Posterior cingulate gyrus (tissue), 11 donors: ENCODE measurements around the gene PLAGL2.

Experiments used
- DNase-seq, 10 donors: peaks; one replicate each; pipeline versions ENCODE4 v3.0.0 to v3.0.0-alpha.2; 2020 to 2021; ENCODE audit warnings: mixed read lengths in 3 of 10
- intact Hi-C: fragments of 100-400 bp; cut with DNase I; formaldehyde crosslinking; loops from one replicate; pipeline ENCODE4 v1.15.1; 2023

PLAGL2 gene

DNA sequence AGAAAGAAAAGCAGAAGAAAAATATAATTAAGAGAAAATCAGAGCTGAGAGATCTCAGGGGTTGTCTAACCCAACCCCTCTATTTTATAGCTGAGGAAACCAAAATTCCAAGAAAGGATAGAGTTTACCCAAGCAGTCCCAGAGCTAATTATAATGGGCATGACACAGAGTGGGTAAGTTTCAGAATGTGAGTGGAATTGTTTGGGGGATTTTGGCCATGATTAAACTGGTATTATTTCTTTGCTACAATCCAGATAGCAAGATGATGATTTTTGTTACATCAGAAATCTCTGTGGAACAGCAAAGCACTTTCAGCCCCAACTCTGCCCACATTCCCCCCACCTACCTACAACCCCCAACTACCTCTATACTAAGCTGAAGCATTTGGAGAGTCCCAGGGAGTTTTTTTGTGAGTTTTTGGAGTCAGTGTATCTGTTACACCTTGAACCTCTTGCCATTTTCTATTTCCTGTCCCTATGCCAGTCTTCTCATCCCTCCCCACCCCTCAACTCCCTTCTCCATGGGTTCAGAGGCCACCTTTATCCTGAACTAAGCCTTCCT, 24.9 kb upstream of the PLAGL2 start:
- intact Hi-C loops, result no loop called here

DNA sequence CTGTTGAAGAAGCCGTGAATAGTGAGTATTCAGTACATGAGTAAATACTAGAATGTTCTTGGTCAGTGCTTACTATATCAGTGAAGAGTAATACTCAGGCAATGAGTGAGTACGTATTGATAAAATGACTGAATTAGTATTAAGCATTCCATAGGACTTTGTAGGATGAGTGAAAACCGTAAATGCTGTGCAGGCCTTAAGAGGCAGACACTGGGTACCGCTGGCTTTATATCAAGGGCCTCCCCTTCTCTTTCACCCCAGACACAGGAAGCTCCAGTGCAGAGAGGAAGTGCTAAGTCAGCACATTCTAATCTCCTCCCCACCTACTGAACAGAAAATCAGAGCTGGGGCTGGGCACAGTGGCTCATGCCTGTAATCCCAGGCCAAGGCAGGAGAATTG, 24.3 kb upstream of the PLAGL2 start:
- DNase-seq, result peak in 1 of 10 donors; percentile 30
- intact Hi-C loops, result no loop called here

More for the DNA sequence above, 24.9 kb upstream of the PLAGL2 start:
- DNase-seq, result peak in 1 of 10 donors; percentile 1

DNA sequence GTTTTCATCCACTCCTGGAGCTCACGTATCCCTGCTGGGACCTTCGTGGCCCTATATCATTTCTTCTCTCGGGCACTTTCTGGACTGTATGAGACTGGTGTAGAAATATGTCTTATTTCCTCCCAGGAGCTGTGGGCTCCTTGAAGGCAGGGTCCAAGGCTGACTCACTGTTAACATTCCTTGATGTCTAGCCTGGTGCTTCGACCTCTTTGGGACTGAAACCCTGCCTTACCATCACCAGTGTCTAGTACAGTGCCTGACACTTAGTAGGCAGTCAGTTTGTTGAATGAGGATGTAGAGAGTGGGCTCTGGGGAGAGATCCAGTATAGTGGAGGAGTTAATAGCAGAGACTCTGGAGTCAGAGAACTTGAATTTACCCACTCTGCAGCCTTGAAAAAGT, 23.7 kb upstream of the PLAGL2 start:
- intact Hi-C loops, result no loop called here
- no peak for DNase-seq

DNA sequence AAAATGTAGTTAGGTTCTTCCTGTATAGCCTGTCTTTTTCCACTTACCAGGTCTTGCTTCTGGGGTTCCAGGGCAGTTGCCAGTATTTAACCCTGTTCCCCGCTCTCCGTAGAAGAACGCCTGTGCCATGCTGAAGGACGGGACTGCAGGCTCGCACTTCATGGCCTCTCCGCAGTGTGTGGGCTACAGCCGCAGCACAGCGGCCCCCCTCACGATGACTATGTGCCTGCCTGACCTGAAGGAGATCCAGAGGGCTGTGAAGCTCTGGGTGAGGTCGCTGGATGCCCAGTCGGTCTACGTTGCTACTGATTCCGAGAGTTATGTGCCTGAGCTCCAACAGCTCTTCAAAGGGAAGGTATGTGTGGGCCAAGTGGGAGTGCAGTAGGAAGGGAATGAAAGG, 23.2 kb upstream of the PLAGL2 start:
- intact Hi-C loops, result no loop called here
- DNase-seq, result peak in 1 of 10 donors; percentile 24

DNA sequence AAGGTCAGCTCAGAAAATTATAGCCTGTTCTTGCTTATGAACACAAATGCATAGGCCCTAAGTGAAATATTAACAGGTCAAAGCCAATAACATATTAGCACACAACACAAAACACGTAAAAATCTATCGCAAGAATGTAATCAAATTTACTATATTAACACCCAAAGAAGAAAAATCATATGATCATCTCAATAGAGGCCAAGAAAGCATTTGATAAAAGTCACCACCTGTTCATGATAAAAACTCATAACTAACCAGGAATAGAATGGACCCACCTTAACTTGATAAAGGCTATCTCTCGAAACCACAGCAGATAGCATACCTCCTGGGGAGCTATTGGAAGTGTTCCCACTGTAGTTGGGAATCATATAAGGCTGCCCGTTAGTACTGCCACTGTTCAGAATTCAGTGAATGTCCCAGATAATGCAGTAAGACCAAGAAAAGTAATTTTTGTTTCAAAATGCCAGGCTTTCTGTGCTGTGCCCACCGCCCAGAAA, 21.8 kb upstream of the PLAGL2 start:
- intact Hi-C loops, result no loop called here
- DNase-seq, result no peak

DNA sequence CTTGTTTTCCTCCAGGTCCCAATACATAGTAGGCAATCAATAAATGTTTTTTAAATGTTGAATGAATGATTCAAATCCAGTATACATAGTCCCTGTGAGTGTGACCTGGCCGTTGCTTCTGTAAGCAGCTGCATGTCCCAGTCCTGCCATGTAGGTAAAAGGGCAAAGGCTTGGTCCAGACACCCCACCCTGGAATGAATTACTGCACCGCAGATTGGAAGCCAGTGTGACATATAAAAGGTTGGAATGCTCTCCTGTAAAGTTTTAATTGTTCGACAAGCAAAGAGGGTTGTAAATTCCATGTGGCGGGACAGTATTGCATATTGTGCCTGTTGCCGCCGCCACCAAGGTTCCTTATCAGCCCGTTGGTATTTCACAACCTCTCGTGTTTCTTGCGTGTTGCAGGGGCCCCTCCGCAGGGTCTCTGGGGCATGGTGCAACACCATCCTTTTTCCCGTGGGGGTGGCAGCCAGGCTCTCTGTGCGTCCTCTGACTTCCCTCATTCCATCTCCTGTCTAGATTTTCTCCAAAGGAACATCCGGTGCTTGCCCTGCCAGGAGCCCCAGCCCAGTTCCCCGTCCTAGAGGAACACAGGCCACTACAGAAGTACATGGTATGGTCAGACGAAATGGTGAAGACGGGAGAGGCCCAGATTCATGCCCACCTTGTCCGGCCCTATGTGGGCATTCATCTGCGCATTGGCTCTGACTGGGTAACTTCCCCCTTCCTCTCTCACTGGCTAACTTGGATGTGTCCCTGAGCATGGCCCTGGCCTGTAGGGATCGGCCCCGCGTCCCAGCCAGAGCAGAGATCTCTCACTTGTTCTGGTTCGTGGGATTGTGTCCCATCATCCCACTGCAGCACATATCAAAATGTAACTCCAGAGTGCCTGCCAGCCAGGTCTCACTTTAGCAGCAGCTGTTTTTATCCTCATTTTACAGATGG, 20.5 kb upstream of the PLAGL2 start:
- DNase-seq, result peak in 1 of 10 donors; percentile 73
- intact Hi-C loops, result no loop called here

DNA sequence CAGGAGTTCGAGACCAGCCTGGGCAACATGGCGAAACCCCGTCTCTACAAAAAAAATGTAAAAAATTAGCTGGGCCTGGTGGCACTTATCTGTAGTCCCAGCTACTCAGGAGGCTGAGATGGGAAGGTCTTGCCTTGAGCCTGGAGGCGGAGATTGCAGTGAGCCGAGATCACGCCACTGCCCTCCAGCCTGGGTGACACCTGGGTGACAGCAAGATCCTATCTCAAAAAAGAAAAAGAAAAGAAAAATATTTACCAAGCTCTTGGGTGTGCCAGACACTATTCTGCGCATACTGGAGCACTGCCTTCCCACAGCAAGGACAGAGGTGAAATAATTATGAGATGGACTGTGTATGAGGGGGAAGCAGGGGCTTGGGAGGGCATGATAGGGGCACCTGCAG, 19.8 kb upstream of the PLAGL2 start:
- intact Hi-C loops, result no loop called here
- no peak for DNase-seq

DNA sequence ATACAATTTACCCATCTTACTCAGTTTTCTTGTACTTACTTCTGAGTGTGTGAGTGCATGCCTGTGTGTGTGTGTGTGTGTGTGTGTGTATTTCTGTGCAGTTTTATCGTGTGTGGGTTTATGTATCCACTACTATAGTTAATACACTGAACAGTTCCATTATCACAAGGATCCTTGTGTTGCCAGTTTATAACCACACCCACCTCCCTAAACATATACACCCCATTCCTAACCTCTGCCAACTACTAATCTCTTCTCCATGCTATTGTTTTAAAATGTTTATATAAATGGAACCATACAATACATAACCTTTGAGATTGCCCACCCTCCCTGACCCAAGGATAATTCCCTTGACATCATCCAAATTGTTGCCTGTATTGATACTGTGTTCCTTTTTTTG, 18.8 kb upstream of the PLAGL2 start:
- no peak for DNase-seq
- intact Hi-C loops, result no loop called here

DNA sequence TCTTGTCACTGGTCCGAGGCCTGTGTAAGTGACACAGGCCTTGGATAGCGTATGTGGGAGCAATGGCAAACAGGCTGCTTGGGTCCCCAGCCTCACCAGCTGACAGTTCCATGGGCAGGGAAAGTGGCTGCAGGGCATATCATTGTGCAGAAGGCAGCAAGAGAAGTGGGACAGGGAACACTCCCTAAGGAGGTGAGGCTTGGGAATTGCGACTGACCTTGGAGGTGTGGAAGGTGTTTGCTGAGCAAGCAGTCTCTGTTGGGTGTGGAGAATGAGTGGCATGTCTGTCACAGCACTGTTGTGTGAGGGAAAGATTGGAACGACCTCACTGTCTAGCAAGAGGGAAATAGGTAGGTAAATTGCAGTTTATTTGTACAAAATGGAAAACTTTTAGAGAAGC, 16.9 kb upstream of the PLAGL2 start:
- intact Hi-C loops, result no loop called here
- no peak for DNase-seq

DNA sequence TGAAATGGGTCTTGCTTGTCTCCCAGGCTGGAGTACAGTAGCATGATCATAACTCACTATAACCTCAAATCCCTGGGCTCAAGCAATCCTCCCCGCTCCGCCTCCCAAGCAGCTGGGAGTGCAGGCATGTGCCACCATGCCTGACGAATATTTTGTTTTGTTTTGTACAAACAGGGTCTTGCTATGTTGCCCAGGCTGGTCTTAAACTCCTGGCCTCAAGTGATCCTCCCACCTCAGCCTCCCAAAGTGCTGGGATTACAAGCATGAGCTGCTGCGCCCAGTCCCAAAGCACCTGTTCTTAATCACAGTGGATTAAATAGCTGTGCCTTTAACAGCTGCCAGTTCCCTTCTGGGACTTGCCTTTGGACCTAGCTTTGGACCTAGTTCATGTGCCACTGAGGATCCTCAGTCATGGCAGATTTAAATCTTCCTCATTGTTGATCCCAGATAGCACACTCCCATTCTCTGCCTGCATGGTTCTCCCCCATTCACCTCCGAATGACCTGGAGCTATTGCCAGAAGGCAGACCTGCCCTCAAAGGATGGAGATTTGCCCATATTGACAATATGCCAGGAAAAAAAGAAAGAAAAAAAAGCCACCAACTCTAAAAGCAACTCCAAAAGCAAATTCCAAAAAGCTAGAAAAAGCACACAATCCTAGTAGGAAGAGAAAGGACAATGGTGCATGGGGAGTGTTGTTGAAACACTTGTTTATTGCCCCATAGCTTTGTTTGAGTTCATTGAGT, 10.8 kb upstream of the PLAGL2 start:
- no peak for DNase-seq
- intact Hi-C loops, result no loop called here

DNA sequence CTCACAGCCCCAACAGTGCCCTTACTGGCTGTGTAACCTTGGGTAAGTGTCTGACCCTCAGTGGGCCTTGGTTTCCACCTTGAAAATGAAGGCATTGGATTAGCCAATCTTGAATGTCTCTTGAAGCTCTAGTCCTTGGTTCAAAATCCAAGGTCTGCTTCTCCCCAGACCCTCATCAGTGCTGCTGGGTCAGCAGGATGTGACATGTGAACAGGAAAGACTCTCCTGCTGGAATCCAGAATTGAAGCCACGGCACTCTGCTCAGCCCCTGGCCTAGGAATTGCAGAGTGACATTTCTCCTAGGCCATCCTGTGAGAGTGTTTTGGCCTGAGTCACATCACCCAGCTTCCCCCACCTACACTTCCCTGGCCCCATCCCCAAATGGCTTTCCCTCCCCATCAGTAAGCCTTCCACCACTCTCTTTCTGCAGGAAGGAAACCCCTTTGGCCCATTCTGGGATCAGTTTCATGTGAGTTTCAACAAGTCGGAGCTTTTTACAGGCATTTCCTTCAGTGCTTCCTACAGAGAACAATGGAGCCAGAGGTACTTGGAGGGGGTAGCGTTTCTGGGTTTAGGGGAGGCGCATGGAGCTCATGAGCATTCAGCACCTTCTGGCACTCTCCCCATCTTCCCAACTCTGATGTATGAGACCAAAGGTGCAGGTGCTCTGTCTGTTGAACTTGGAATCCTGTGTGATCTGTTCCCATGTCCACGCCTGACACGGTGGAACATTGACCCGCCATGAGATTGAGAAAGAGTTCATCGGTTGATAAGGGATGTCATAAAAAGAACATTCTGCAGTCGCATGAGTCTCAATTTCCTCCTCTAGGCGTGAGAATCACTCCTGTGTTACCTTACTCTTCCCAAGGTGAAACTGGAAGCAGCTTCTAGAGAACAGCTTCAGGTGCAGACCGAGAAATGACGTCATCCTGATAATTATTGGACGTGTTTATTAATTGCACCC, 8.9 kb upstream of the PLAGL2 start:
- intact Hi-C loops, result no loop called here
- no peak for DNase-seq

DNA sequence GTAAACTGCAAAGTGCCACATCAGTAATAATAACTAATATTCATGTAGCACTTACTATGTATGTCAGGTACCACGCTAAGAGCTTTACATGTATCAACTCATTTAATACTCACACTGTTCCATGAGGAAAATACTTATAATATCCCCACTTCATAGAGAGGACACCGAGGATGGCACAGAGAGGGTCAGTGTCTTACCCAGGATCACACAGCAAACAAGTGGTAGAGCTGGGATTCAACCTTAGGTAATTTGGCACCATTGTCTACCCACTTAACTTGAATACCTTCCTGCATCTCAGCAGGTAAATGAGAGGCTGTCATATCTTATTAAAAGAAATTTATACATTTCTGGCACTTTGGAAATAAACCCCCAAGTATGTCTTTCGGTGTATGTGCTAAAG, 8.2 kb upstream of the PLAGL2 start:
- no peak for DNase-seq
- intact Hi-C loops, result no loop called here

DNA sequence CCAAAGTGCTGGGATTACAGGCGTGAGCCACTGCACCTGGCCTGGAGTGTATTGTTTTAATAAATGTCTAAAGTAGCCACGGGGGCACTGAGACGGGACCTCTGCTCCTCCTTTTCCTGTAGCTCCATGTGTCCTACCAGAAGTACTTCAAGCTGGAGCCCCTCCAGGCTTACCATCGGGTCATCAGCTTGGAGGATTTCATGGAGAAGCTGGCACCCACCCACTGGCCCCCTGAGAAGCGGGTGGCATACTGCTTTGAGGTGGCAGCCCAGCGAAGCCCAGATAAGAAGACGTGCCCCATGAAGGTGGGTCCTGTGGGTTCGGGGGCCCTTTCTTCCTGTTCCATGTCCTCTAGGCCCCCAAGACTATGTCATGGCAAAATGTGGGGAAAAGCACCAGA, 7.6 kb upstream of the PLAGL2 start:
- DNase-seq, result no peak
- intact Hi-C loops, result no loop called here

DNA sequence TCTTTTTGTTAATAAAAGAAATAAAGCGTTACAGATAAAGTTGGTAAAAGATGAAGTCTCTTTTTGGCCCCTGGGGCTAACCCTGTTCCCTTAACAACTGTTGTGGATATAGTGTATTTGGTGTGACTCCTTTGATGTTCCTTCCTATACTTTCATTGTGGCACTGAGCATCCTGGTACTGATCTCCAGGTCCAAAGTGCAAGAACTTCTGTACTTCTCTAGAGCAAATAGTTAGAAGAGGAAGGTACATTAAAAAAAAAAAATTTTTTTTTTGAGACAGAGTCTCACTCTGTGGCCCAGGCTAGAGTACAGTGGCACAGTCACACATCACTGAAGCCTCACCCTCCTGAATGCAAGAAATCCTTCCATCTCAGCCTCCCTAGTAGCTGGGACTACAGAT, 6.3 kb upstream of the PLAGL2 start:
- no peak for DNase-seq
- intact Hi-C loops, result no loop called here

DNA sequence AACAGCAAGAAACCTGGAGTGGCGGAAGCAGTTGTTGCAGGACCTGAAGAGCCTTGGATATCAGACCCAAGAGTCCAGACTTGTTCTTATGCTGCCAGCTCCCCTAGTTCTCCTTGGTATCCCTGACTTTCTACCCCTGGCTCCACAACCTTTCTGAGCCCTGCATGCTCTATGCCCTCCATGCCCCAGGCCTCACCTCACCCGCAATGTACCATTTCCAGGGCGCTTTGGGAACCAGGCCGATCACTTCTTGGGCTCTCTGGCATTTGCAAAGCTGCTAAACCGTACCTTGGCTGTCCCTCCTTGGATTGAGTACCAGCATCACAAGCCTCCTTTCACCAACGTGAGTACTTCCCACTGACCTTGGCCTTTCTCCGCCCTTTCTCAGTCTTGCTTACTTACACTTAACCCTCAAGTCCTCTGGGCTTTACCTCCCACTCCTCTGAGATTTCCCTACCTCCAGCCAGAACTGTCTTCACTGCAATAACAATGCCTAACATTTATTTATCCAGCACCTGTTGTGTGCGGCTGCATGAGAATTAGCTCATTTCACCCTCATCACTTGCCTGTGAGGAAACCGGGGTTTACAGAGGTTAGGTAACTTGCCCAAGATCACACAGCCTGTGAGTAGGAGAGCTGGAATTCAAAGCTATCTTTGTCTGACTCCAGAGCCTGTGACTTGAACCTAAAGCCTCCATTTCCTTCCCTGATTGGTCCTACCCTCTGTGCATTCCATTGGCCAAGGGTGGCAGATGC, 2.5 kb upstream of the PLAGL2 start:
- intact Hi-C loops, result loop anchor here (5.0 to 10.0 kb wide), 3 partner anchors 147 to 385 kb away; partner anchors contain the start of gene ASXL1
- no peak for DNase-seq

DNA sequence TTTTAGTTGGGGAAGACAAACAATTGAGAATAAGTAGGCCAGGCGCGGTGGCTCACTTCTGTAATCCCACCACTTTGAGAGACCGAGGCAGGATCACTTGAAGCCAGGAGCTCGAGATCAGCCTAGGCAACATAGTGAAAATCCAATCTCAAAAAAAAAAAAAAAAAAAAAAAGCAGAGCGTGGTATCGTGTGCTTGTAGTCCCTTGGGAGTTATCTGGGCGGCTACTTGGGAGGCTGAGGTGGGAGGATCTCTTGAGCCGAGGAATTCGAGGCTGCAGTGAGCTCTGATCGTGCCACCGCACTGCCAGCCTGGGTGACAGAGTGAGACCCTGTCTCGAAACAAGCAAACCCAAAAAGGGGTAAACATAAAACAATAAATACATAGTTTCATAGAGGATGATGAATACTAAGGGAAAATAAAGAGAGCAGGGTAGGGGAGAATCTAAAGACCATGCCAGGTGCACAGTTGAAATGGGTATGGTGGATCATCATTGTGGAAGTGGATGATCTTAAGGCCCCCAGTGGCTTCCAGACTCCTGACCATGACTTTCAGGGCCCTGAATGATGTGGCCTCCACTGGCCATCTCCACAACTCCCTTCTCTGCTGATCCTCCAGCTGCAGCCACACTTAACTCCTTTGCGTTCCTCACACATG, 1.1 kb upstream of the PLAGL2 start:
- DNase-seq, result no peak
- intact Hi-C loops, result loop anchor here (5.0 to 10.0 kb wide), 3 partner anchors 149 to 384 kb away; partner anchors contain the start of gene ASXL1

DNA sequence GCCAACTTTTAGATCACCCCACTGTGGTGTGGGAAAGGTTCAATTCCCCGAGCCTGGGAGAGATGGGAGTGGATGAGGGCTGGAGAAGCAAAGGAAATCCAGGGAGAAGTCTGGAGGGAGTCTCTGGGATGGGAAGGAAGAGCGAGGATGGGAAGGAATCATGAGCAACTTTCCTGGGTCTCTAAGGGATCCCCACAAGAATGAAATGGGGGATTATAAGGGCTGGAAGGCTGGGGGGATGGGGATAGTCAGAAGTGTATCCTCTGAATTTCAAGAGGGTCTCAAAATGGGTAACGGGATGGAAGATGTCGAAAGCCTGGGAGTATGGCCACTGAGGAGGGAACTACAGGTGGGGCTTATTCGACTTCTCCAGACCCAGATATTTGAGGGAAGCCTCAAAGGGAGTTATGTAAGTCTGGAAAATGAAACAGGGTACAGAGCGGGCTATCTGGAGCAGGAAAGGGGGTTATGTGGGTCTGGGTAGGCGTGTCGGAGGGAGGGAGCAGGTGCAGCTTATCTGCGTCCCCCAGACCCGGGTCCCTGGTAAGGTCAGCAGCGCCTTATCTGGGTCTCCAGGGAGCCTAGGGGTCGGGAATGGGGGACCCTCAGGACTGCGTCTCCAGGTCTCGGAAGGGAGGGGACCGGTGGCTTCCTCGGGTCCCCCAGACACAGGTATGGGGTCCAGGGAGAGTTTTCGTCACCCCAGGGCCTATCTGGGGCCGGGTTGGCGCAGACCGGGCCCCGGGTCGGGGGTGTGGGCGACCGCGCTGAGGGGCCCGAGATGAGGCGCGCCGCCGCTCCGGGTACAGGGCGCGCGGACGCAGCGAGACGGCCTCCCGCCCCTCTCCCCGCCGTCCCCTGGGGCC, 550 bp downstream of the PLAGL2 start:
- DNase-seq, result no peak
- intact Hi-C loops, result loop anchor here (1.0 to 10.0 kb wide), 5 partner anchors 70 to 382 kb away; partner anchors contain the start of genes ASXL1, KIF3B and TM9SF4
